NCI-H524 (cell line): ENCODE measurements around the gene CCM2.

Source experiments
- DNase-seq, 2 experiments: peaks; one replicate each; lab custom pipeline; 2025; lab: John Stamatoyannopoulos, UW

Gene CCM2

GRCh38 chr7:44981035-44981706 lies 18.8 kb upstream of the CCM2 start:
- no peak for DNase-seq

GRCh38 chr7:44982535-44982923 lies 17.5 kb upstream of the CCM2 start:
- no peak for DNase-seq

- DNase-seq = no peak
Observed at GRCh38 chr7:44982970-44983369, 17.0 kb upstream of the CCM2 start.

GRCh38 chr7:44983742-44984477 lies 16.1 kb upstream of the CCM2 start:
- DNase-seq = no peak

- DNase-seq = no peak
Observed at GRCh38 chr7:44984478-44984758, 15.6 kb upstream of the CCM2 start.

GRCh38 chr7:44985033-44985695 lies 14.8 kb upstream of the CCM2 start:
- no peak for DNase-seq

- DNase-seq = no peak
Observed at GRCh38 chr7:44985900-44986217, 14.1 kb upstream of the CCM2 start.

GRCh38 chr7:44986218-44987053 lies 13.6 kb upstream of the CCM2 start:
- DNase-seq = peak; percentile 74 to 90

GRCh38 chr7:44987457-44987856 lies 12.5 kb upstream of the CCM2 start:
- DNase-seq = no peak

GRCh38 chr7:44987996-44988395 lies 12.0 kb upstream of the CCM2 start:
- no peak for DNase-seq

GRCh38 chr7:44988701-44989100 lies 11.3 kb upstream of the CCM2 start:
- DNase-seq = no peak

GRCh38 chr7:44989132-44989531 lies 10.9 kb upstream of the CCM2 start:
- DNase-seq = no peak

- DNase-seq = peak; percentile 61 to 86
Observed at GRCh38 chr7:44990109-44991023, 9.6 kb upstream of the CCM2 start.

GRCh38 chr7:44992004-44992795 lies 7.8 kb upstream of the CCM2 start:
- DNase-seq = peak; percentile 30 to 69

- no peak for DNase-seq
Observed at GRCh38 chr7:44994877-44995554, 5.0 kb upstream of the CCM2 start.

GRCh38 chr7:44995555-44996493 lies 4.2 kb upstream of the CCM2 start:
- no peak for DNase-seq

- no peak for DNase-seq
Observed at GRCh38 chr7:44998153-44998871, 1.7 kb upstream of the CCM2 start.
